Lung (tissue), 12 donors: Measurements from ENCODE around the gene DHX8. TPM values are rescaled to one million over a fixed set of nuclear protein-coding genes. Genes with fewer than 3 reads are reported as not detected.

ENCODE experiments used
- ATAC-seq: fragments of 200-7000 bp; cut with Tn5 transposase; one replicate; pipeline ENCODE4 v1.9.1; 2020; ENCODE audit warnings: moderate number of reproducible peaks; ENCODE audit not compliant: insufficient read depth, low FRiP score
- DNase-seq, 3 donors: peaks; one replicate each; pipeline ENCODE4 v3.0.0-alpha.2; 2013 to 2017
- H3K27ac ChIP-seq, 2 donors: one replicate each; pipeline ENCODE4 v1.5.1; 2013; ENCODE audit warnings: mild to moderate bottlenecking in 2 of 2, moderate library complexity in 2 of 2, control low read depth in 1 of 2, inconsistent platforms in 1 of 2, low read depth in 1 of 2, low read length in 1 of 2
- H3K27me3 ChIP-seq, 3 donors: one replicate each; pipeline ENCODE4 v1.5.1; 2013; ENCODE audit warnings: low read length in 2 of 3; ENCODE audit not compliant: control insufficient read depth in 3 of 3, insufficient read depth in 3 of 3
- H3K36me3 ChIP-seq, 4 donors: one replicate each; pipeline ENCODE4 v1.5.1; 2013; ENCODE audit warnings: low read length in 4 of 4, mild to moderate bottlenecking in 1 of 4, moderate library complexity in 1 of 4; ENCODE audit not compliant: control insufficient read depth in 4 of 4, insufficient read depth in 4 of 4
- H3K4me1 ChIP-seq, 5 donors: one replicate each; pipeline ENCODE4 v1.5.1; 2013; ENCODE audit warnings: low read length in 5 of 5, mild to moderate bottlenecking in 2 of 5, moderate library complexity in 1 of 5; ENCODE audit not compliant: control insufficient read depth in 5 of 5, insufficient read depth in 5 of 5
- H3K4me3 ChIP-seq: one replicate; pipeline ENCODE4 v1.5.1; 2013; ENCODE audit warnings: mild to moderate bottlenecking, control low read depth, moderate library complexity
- H3K9ac ChIP-seq, 2 donors: one replicate each; pipeline ENCODE4 v1.5.1; 2013; ENCODE audit warnings: low read length in 2 of 2, control low read depth in 1 of 2; ENCODE audit not compliant: insufficient read depth in 1 of 2
- H3K9me3 ChIP-seq, 4 donors: one replicate each; pipeline ENCODE4 v1.5.1; 2013; ENCODE audit warnings: low read length in 3 of 4, mild to moderate bottlenecking in 1 of 4, moderate library complexity in 1 of 4; ENCODE audit not compliant: control insufficient read depth in 4 of 4, insufficient read depth in 3 of 4
- CTCF ChIP-seq: IDR thresholded peaks from 2 replicates; pipeline ENCODE4 v1.5.1; 2012; ENCODE audit warnings: mild to moderate bottlenecking; ENCODE audit errors: control extremely low read depth, extremely low read depth
- WGBS, 2 donors: extraction: QIAGEN DNeasy Blood & Tissue Kit; methylation state at CpG; one replicate each; pipeline ENCODE4 v1.1.7; 2013; 5-methylcytosine and 5-hydroxymethylcytosine counted together
- polyA plus RNA-seq, 2 donors: library from polyadenylated mRNA; stranded (reverse); fragments of 200-250 nt; gene quantifications; one replicate each; pipeline ENCODE4 v1.2.1, GENCODE V29; 2013
- total RNA-seq, 2 donors: library from RNA; depleted of rRNA in 1 of 2; stranded (reverse); fragments of >200 nt in 1 of 2; gene quantifications; one replicate each; pipeline ENCODE4 v1.2.1, GENCODE V29; 2014 to 2021
- donor health status: control.
- donor health status: control.
- donor health status: Bipolar disorder and iron deficiency.
- donor health status: healthy.
- donor health status: DM: yes; HTN: yes; CAD: no.

DHX8 gene
- total and polyA plus RNA-seq, 4 donors = 24.7 to 45.1 (median 38.2) TPM

- Histone ChIP-seq H3K27me3 (no peaks in the 10 kb centered on the region), H3K27ac (no peak overlapping the region), H3K9ac (no peak overlapping the region), H3K36me3 (no peaks in the 10 kb centered on the region), H3K9me3 (no peaks in the 10 kb centered on the region), H3K4me1 (no peaks in the 10 kb centered on the region), H3K4me3 (no peak overlapping the region)
- no peak for DNase-seq
- WGBS, 2 donors = 87 to 94% methylated on average over 5 of the region's 5 CpGs
- no peak for ATAC-seq
- no peak for TF ChIP-seq CTCF
These were observed 88.7 kb downstream of the DHX8 start for GRCh38 chr17:43572368-43572980.

- TF ChIP-seq CTCF = no peak
- no peaks in the 10 kb centered on the region for H3K9me3 ChIP-seq
- 51 to 61% methylated on average over 7 of the region's 7 CpGs for WGBS, 2 donors
- no peak overlapping the region for H3K27ac ChIP-seq
- H3K9ac ChIP-seq = no peak overlapping the region
- DNase-seq = no peak
- ATAC-seq = no peak
- H3K4me1 ChIP-seq = peaks cover 0 to 6% (median 0%) of the 10 kb centered on the region in 5 donors
- H3K27me3 ChIP-seq = no peaks in the 10 kb centered on the region
- H3K36me3 ChIP-seq = no peaks in the 10 kb centered on the region
- no peak overlapping the region for H3K4me3 ChIP-seq
These were observed 90.0 kb downstream of the DHX8 start for GRCh38 chr17:43573579-43574321.

- no peaks in the 10 kb centered on the region for H3K27me3 ChIP-seq
- 76 to 77% methylated on average over 13 of the region's 13 CpGs for WGBS, 2 donors
- no peak overlapping the region for H3K27ac ChIP-seq
- no peaks in the 10 kb centered on the region for H3K9me3 ChIP-seq
- no peak for DNase-seq
- no peaks in the 10 kb centered on the region for H3K36me3 ChIP-seq
- H3K9ac ChIP-seq = no peak overlapping the region
- no peak for TF ChIP-seq CTCF
- H3K4me3 ChIP-seq = no peak overlapping the region
- no peak for ATAC-seq
- H3K4me1 ChIP-seq = peaks cover 0 to 11% (median 0%) of the 10 kb centered on the region in 5 donors
These were observed 90.6 kb downstream of the DHX8 start for GRCh38 chr17:43574348-43574747.
